ENCODE measurements around the gene ACAP2.

The ACAP2 gene

GRCh38 chr3:195286115-195286872, 156.5 kb downstream of the ACAP2 start:
- Histone ChIP-seq H3K36me3 (ENCODE audit: low read depth) (peaks cover 59% of the 10 kb centered on the region), H3K27ac (ENCODE audit: poor library complexity, severe bottlenecking) (peak overlapping the region; percentile 30), H3K27me3 (ENCODE audit: insufficient read depth, poor library complexity, severe bottlenecking) (no peaks in the 10 kb centered on the region), H3K4me3 (ENCODE audit: severe bottlenecking) (no peak overlapping the region), H3K4me1 (ENCODE audit: insufficient read depth, poor library complexity, severe bottlenecking) (peaks cover 11% of the 10 kb centered on the region), H3K9me3 (ENCODE audit: severe bottlenecking) (no peaks in the 10 kb centered on the region)
- DNase-seq (ENCODE audit: low spot score) (no peak), ATAC-seq (ENCODE audit: low read depth) (peak; percentile 83)
- no peak for TF ChIP-seq CTCF (IDR thresholded peaks at IDR 0.05; ENCODE audit: poor library complexity, severe bottlenecking)

GRCh38 chr3:195285372-195285771, 157.4 kb downstream of the ACAP2 start:
- peaks cover 59% of the 10 kb centered on the region for H3K36me3 ChIP-seq (ENCODE audit: low read depth)
- H3K27me3 ChIP-seq (ENCODE audit: insufficient read depth, poor library complexity, severe bottlenecking): no peaks in the 10 kb centered on the region
- TF ChIP-seq CTCF (IDR thresholded peaks at IDR 0.05; ENCODE audit: poor library complexity, severe bottlenecking): no peak
- H3K4me1 ChIP-seq (ENCODE audit: insufficient read depth, poor library complexity, severe bottlenecking): peaks cover 11% of the 10 kb centered on the region
- ATAC-seq (ENCODE audit: low read depth): no peak
- H3K9me3 ChIP-seq (ENCODE audit: severe bottlenecking): no peaks in the 10 kb centered on the region
- no peak for DNase-seq (ENCODE audit: low spot score)
- H3K4me3 ChIP-seq (ENCODE audit: severe bottlenecking): no peak overlapping the region
- no peak overlapping the region for H3K27ac ChIP-seq (ENCODE audit: poor library complexity, severe bottlenecking)

- Histone ChIP-seq H3K27me3 (ENCODE audit: insufficient read depth, poor library complexity, severe bottlenecking) (no peaks in the 10 kb centered on the region), H3K27ac (ENCODE audit: poor library complexity, severe bottlenecking) (no peak overlapping the region), H3K36me3 (ENCODE audit: low read depth) (peaks cover 53% of the 10 kb centered on the region), H3K4me1 (ENCODE audit: insufficient read depth, poor library complexity, severe bottlenecking) (peaks cover 11% of the 10 kb centered on the region), H3K4me3 (ENCODE audit: severe bottlenecking) (no peak overlapping the region), H3K9me3 (ENCODE audit: severe bottlenecking) (no peaks in the 10 kb centered on the region)
- no peak for ATAC-seq (ENCODE audit: low read depth)
- no peak for DNase-seq (ENCODE audit: low spot score)
- no peak for TF ChIP-seq CTCF (IDR thresholded peaks at IDR 0.05; ENCODE audit: poor library complexity, severe bottlenecking)
Observed at GRCh38 chr3:195284842-195285241, 158.0 kb downstream of the ACAP2 start.

GRCh38 chr3:195282961-195283360, 159.9 kb downstream of the ACAP2 start:
- Histone ChIP-seq H3K9me3 (ENCODE audit: severe bottlenecking) (no peaks in the 10 kb centered on the region), H3K36me3 (ENCODE audit: low read depth) (peaks cover 38% of the 10 kb centered on the region), H3K27me3 (ENCODE audit: insufficient read depth, poor library complexity, severe bottlenecking) (no peaks in the 10 kb centered on the region), H3K27ac (ENCODE audit: poor library complexity, severe bottlenecking) (no peak overlapping the region), H3K4me1 (ENCODE audit: insufficient read depth, poor library complexity, severe bottlenecking) (peaks cover 11% of the 10 kb centered on the region), H3K4me3 (ENCODE audit: severe bottlenecking) (no peak overlapping the region)
- TF ChIP-seq CTCF (IDR thresholded peaks at IDR 0.05; ENCODE audit: poor library complexity, severe bottlenecking): no peak
- no peak for ATAC-seq (ENCODE audit: low read depth)
- no peak for DNase-seq (ENCODE audit: low spot score)

Measured in RWPE2 (cell line).